GM19239 (cell line): ENCODE data around the gene SCGB1C1.
"Not testable (repeated sequence)": the region's sequence is repeated elsewhere in the genome, so short reads cannot be mapped to it uniquely, and the experiment has no call there.

Source experiments
- DNase-seq: peaks from one replicate; pipeline ENCODE4 v3.0.0; 2011; ENCODE audit warnings: low spot score; ENCODE audit not compliant: insufficient read length
- FAIRE-seq: peaks from 2 replicates; lab custom pipeline; 2011; peaks lifted over from hg19 to GRCh38; lab: Jason Lieb, UNC

SCGB1C1 gene

GRCh38 chr11:192674-193128 lies at the start of gene SCGB1C1:
TSS of gene SCGB1C1 (plus strand) at chr11:193078. CDS start at chr11:193100, 22 bp downstream.
- FAIRE-seq, DNase-seq: not testable (repeated sequence)

GRCh38 chr11:180242-180641 lies 12.6 kb upstream of the SCGB1C1 start:
- not testable (repeated sequence) for FAIRE-seq, DNase-seq

GRCh38 chr11:189200-189783 lies 3.6 kb upstream of the SCGB1C1 start:
- not testable (repeated sequence) for DNase-seq, FAIRE-seq

GRCh38 chr11:189843-190311 lies 3.0 kb upstream of the SCGB1C1 start:
- not testable (repeated sequence) for FAIRE-seq, DNase-seq

- peak; percentile 52 for FAIRE-seq
- DNase-seq = not testable (repeated sequence)
These were observed 2.3 kb upstream of the SCGB1C1 start for GRCh38 chr11:190546-190945.

GRCh38 chr11:191490-192478 lies 1.1 kb upstream of the SCGB1C1 start:
- DNase-seq = not testable (repeated sequence)
- FAIRE-seq = peak; percentile 99

GRCh38 chr11:193481-193880 lies 603 bp downstream of the SCGB1C1 start:
- DNase-seq, FAIRE-seq: not testable (repeated sequence)

- DNase-seq (no peak), FAIRE-seq (no peak)
These were observed 4.2 kb downstream of the SCGB1C1 start for GRCh38 chr11:196786-197731.

- DNase-seq (no peak), FAIRE-seq (no peak)
These were observed 4.9 kb downstream of the SCGB1C1 start for GRCh38 chr11:197741-198235.

GRCh38 chr11:198236-198806 lies 5.4 kb downstream of the SCGB1C1 start:
- FAIRE-seq (no peak), DNase-seq (no peak)

GRCh38 chr11:199004-199581 lies 6.2 kb downstream of the SCGB1C1 start:
- DNase-seq (no peak), FAIRE-seq (no peak)

GRCh38 chr11:199782-200181 lies 6.9 kb downstream of the SCGB1C1 start:
- FAIRE-seq = no peak
- no peak for DNase-seq

- DNase-seq (no peak), FAIRE-seq (no peak)
These were observed 7.5 kb downstream of the SCGB1C1 start for GRCh38 chr11:200224-201003.

- DNase-seq = no peak
- no peak for FAIRE-seq
These were observed 9.1 kb downstream of the SCGB1C1 start for GRCh38 chr11:201966-202365.

GRCh38 chr11:202490-202889 lies 9.6 kb downstream of the SCGB1C1 start:
- DNase-seq (no peak), FAIRE-seq (no peak)

GRCh38 chr11:203056-203944 lies 10.4 kb downstream of the SCGB1C1 start:
- DNase-seq = no peak
- FAIRE-seq = no peak

GRCh38 chr11:203945-204586 lies 11.2 kb downstream of the SCGB1C1 start:
- DNase-seq = no peak
- FAIRE-seq = no peak
